Mucosa of gallbladder (tissue), 1 donor: ENCODE results near the gene JHY. TPM values are rescaled to one million over a fixed set of nuclear protein-coding genes. Genes with fewer than 3 reads are reported as not detected.
"Not testable (repeated sequence)": the region's sequence is repeated elsewhere in the genome, so short reads cannot be mapped to it uniquely, and the experiment has no call there.

Source experiments
- DNase-seq: peaks from one replicate; pipeline ENCODE4 v3.0.0-alpha.2; 2020; ENCODE audit warnings: low spot score
- total RNA-seq: library from RNA; stranded (reverse); gene quantifications from one replicate; pipeline ENCODE4 v1.2.1, GENCODE V29; 2021
- donor health status: DM: no; HTN: no; CAD: no.

JHY gene
- total RNA-seq = 2.4 TPM

DNA sequence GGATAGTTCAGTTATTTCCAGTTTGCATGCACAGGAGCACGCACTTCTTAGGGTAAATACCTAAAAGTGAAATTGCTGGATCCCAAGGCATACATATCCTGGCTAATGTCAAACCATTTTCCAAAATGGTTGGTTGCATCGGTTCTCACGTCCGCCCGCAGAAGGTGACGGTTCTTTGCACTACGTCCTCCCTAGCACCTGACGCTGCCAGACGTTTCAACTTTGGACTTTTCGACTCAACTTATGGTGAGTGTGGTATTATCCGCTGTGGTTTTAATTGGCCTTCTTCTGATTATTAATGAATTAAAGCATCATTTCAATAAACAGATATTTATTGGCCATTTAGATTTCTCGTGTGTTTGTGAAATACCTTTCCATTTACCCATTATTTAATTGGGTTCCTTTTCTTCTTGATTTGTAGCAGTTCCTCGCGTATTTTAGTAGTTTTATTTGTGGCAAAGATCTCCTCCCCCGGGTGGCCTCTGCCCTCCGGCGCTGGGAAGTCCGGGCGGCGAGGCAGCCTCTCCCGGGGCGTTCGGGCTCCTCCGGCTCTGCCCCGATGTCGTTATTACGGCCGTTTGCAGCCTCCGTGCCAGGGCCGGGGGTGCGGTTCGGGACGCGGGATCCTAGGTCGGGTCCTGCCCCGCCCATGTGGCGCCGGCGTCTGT lies at the start of gene JHY:
JHY (plus strand) TSS at position 571 of the 668 bp plus-strand sequence. CDS start 3,091 bp downstream, outside the sequence.
- peak; percentile 20 for DNase-seq

DNA sequence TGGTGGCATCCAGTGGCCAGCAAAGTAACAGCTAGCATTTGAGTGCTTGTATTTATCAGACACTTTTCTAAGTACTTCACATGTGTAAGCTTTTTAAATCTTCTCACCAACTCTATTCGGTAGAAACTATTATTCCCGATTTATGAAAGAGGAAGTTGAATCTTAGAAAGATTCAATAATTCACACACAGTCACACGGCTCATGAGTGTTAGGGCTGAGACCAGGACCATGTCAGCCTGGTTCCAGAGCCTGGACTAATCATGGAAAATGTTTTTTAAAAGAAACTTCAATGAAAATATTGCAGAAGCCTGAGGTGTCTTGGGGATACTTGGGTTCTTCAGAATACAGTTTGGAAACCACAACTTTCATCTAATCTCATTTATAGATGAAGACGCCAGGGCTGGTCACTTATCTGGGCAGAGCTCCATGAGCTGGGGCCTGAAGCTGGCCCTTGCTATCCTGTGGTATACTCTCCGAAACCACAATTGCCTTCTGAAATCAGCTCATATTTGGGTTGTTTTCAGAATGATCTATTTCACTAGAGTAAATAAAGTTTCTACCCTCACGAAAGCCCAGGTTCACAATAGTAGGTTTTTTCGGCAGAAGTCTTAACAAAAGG lies 48.6 kb upstream of the JHY start:
- no peak for DNase-seq

DNA sequence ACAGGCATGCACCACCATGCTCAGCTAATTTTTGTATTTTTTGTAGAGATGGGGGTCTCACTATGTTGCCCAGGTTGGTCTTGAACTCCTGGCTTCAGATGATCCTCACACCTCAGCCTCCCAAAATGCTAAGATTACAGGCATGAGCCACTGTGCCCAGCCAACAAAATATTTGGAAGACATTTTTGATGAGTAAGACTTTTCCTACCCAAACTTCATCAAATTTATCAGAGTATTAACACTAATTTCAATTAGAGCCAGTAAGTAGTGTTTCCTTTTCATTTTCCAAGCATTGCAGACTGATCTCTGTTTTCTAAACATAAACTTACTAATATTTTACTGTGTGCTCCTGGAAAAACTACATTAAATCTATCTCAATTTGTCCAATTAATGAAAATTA lies 45.6 kb upstream of the JHY start:
- no peak for DNase-seq

DNA sequence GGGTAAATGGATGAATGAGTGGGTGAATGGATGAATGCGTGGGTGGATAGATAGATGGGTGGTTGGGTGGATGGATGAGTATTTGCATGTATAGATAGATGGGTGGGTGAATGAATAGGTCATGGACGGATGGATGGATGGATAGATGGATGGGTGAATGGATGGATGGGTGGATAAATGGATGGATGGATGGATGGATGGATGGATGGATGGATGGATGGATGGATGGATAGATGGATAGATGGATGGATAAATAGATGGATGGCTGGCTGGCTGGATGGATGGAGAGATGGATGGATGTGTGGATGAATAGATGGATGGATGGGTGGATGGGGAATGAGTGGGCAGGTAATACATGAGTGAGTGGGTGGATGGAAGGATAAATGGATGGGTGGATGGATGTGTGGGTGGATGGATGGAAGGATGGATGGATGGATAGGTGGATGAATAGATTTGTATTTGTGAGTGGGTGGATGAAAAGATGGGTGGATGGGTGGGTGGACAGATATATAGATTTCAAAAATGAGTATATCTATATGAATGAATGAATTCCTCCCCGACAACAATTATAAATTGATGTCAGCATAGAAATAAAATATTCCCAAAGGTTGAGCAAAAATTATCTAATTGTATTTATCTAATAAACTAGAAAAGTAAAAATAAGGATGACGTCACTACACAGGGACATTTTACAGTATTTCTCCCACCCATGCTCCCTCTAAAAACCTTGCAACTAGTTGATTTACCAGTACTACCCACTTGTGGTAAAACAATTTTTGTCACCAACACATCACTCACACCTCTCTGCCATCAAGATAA lies 44.8 kb upstream of the JHY start:
- no peak for DNase-seq

DNA sequence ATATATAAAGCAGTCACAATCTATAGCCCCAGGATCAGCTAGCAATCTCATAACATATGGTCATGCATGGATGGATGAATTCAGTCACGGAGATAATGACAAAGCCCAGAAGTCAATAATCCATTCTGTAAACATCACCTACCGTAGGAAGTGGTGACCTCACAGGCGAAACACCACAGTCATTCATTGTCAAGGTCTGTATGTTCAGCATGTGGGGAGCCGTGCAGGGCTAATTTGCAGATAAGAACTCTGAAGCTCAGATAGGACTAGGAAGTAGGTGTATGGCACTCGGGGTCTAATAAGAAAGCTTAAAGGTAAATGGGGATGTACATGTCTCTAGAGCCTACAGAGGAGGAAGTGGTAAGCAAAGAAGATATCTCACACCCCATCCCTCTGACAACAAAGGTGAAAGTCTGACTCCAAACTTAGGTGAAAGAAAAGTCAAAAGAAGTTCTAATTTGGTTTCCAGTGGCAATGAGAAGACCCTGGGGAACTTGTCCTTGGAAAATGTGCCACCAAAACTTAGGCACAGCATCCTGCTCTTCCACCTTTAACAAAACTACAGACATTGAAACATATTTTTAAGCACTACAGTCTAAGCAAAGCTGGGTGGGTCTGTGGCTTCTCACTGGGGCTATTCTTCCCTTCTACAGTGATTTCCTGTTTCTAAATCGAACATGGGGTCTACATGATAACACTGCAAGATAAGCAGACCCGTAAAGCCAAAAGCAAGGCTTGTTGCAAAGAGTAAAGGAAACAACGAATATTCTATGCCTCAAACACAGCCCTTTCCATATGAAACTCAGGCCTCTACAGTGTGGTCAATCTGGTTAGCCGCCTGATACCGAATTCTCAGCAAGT lies 39.0 kb upstream of the JHY start:
- peak; percentile 41 for DNase-seq

DNA sequence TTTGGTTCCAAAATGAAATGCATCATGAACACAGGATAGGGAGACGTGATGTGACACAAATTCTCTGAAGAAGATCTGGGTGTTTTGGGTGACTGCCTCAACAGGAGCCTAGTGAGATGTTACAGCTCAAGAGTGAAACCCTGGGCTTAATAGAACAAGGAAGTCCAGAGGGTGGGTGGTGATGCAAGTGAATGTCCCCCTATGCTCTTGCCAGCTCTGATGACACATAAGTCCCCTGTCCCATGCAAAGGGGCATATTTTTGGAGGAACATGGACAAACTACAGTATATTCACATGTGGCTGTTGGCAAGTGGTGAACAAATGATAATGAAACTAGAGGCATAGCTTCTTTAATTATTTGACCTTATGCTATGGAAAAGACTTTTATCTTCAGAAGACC lies 35.1 kb upstream of the JHY start:
- DNase-seq = no peak

DNA sequence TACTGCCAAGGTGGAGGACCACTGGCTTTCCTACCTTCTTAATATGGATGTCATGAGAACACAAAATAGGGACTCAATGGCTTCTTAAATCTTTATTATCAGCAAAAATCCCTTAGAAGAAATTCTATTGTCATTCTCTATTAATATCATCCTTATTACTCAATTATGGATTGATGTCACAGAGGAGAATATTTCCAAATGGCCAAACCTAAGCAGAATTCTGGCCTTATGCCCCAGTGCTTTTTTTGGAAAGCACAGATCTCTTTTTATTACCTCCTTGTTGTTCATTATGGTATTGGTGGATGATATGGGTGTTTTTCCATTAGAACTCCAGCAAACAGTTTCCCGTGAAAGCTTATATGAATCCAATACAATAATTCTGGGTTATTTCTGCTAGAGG lies 34.4 kb upstream of the JHY start:
- DNase-seq = no peak

DNA sequence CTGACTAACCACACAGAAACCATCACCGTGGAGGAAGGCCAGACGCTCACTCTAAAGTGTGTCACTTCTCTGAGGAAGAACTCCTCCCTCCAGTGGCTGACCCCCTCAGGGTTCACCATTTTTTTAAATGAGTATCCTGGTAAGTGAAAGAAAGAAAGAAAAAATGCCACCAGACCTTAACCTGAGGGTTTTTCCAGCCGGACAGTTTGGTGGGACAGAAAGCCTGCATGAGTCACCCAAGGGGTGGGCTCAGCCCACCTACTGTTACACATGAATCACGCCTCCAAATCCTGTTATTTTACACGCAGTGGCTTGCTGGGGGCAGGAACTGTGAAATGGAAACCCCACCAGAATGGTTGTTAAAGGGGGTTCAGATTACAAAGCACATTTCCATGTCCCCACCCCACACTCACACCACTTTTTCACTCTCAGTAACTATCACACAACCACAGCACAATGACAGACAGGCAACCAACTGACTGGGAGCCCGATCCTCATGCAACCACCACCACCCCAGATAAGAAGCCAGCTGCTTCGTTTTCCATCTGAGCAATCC lies 32.4 kb upstream of the JHY start:
- DNase-seq = no peak

DNA sequence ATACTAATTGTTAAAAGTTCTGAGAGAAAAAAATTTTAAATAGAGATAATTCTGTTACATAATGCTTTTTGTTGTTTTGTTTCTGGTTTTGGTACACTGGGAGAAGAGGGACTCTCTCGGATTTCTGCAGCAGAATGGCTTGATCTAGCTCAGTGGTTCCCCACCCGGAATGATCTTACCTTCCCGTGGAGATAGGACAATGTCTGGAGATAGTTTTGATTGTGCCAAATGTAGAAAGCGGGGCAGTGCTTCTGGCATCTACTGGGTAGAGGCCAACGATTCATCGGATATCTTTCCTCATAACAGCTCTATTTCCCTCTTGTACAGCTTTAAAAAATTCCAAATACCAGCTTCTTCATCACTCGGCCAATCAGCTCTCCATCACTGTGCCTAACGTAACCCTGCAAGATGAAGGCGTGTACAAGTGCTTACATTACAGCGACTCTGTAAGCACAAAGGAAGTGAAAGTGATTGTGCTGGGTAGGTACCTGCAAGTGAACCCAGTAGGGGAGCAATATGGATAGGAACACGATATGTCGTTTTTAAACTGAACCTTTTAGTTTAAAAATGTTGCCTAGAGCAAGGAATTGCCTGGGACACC lies 31.1 kb upstream of the JHY start:
- no peak for DNase-seq

DNA sequence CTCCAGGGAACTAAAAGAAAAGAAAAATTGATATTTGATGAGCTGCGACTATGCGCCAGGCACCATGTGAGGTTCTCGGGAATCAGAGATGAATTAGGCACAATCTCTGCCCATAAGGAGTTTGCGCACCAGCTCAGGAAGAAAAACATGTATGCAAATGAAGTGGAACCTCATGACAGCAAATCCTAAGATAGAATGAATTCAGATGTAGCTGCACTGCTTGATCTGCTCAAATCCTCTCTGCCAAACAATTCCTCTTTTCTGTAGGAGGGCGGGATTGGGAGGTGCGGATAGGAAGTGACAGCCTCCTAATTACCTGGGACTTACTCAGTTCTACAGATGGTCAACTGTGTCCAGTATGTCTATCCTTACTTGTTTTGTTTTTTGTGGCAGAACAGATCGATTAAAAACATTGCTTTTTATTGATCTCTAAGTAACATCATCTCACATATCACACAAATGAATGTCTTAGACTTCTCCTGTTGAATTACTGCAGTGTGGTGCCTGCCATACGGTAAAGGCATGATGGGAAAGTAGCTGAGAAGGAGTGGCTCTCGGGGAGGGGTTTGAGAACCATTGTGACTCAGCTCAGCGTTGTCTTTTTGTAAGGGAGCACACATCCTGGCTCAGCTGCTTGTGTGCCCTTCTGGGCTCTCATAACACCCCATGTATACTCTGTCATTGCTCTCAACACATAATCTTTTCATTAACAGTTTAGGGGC lies 30.3 kb upstream of the JHY start:
- DNase-seq = no peak

DNA sequence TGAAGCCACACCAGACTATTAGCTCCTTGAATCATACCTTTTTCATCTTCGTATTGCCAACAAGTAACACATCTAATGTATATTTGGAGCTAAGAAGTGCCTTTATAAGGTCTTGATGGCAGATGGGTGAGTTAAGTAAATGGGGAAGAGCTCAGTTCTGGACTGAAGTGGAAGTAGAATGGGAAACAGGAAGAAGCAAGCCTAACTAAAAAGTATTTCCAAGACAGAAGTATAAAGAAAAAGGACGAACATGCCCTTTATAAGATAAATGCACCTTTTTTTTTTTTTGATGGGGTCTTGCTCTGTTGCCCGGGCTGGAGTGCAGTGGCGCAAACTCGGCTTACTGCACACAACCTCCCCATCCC lies 29.8 kb upstream of the JHY start:
- no peak for DNase-seq

DNA sequence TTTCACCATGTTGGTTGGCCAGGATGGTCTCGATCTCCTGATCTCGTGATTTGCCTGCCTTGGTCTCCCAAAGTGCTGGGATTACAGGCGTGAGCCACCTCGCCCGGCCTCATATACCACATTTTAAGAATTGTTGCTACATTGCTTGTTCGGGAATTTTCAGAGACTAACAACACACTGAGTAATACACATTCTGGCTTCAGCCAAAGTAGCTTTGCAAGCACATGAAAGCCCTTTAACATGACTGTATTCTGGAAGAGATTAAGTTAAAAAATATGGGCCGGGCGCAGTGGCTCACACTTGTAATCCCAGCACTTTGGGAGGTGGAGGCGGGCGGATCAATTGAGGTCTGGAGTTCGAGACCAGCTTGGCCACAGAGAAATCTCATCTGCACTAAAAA lies 29.3 kb upstream of the JHY start:
- DNase-seq = no peak

DNA sequence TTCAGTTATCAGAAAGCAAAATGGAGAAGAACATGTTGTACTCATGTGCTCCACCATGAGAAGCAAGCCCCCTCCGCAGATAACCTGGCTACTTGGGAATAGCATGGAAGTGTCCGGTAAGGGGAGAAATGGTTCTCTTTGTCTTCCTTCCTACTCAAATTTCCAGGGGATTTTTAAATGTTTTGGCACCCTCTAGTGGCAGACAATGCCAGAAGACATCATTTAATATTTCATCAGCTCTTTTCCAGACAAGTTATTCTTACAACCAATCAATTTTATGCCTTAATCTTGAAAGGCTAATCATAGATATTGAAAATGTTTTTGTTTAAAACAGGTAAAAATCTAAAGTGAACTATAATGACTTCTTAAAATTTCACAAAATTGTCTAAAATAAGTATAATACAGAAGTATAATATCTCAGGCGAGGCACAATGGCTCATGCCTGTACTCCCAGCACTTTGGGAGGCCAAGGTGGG lies 28.6 kb upstream of the JHY start:
- peak; percentile 74 for DNase-seq

DNA sequence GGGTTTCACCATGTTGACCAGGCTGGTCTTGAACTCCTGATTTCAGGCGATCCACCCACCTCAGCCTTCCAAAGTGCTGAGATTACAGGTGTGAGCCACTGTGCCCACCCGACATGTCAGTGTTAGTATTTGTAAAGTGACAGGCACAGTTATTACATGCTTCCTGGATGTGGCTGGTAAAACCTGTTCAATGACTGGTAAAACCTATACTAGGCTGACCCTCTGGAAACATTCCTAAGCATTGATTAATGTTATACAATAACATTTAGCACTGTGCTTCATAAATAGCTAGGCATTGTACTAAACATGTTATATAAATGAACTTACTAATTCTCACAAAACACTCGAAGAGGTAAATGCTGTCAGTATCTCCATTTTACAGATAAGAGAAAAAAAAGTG lies 20.9 kb upstream of the JHY start:
- no peak for DNase-seq

DNA sequence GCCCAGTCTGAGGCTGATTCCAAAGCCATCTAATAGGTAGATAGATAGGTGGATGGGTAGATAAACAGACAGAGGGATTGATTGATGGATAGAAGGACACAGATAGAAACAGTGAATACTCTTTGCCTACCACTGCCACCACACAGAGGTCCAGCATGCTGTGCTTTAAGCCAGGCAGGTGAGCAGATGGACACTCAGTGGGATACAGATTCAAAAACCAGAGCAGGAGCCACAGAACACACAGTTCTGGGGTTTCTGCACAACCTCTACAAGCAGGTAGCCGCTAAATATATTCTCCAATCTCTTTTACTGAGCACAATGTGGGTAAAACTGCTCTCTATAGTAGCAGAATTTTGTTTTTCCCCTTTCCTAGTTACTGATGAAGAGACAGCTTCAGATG lies 20.5 kb upstream of the JHY start:
- no peak for DNase-seq

DNA sequence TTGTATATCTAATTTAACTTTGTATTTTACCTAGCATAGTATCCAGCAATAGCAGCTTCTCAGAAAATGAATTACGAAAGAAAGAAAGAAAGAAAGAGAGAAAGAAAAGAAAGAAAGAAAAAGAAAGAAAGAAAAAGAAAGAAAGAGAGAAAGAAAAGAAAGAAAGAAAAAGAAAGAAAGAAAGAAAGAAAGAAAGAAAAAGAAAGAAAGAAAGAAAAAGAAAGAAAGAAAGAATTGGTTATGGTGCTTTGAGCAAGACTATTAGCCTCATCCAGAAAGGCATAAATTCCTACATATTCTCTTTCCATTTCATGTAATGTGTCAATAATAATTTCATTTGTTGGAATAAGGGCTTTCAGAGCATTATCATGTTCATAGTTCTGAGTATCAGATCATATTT lies 19.4 kb upstream of the JHY start:
- not testable (repeated sequence) for DNase-seq

DNA sequence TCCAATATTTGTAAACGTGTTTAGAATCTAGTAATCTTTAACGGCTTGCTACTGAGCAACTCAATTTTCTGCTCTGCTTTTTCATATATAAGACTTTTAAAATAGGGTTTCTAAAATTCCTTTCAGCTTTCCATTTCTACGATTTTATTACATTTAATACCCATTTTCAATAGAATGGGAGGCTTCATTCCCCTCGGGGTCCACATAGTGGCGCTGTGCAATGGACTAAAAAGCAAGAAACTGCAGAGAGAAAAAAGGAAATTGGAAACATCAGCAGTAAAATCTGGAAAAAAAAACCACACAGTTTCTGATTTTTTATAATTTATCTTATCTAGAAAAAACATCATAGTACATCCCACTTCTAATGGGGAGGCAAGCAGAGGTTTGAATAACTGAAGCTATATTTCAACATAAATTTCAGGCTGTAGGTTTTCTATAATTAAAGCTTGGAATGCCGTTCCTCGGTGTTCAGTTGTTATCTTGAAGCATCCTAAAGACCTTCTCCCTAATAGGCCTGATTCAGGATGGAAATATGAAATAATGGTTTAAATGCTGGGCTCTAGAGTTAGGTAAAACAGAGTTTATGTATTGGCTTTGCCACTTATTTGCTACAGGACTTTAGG lies 18.7 kb upstream of the JHY start:
- DNase-seq = peak; percentile 36

DNA sequence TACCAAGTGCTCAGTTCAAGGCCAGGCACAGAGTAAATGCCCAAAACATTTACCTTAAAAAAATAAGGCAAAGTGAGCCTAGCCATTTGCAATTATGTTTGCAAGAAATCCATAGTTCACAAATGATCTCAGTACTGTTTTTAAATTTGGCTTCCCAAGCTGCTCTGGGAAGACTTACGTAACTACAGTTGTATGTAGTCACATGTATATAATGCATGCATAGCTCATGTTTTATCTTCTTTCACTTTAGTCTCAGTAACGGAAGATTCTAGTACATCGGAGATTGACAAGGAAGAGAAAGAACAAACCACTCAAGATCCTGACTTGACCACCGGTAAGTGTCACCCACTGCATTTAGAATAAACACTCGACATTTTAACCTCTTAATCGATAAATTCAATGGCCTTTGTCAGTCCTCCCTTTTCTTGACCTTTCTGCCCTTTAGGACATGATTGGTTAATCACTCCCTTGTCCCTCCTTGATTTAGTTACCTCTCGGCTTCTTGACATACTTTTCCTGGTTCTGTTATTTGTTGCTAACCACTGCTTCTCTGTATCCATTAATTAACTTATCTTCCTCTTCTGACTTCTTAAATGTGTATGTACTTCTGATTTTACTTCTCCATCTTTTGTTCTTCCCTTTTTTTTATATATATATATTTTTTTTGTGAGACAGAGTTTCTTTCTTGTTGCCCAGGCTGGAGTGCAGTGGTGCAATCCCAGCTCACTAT lies 18.0 kb upstream of the JHY start:
- no peak for DNase-seq

DNA sequence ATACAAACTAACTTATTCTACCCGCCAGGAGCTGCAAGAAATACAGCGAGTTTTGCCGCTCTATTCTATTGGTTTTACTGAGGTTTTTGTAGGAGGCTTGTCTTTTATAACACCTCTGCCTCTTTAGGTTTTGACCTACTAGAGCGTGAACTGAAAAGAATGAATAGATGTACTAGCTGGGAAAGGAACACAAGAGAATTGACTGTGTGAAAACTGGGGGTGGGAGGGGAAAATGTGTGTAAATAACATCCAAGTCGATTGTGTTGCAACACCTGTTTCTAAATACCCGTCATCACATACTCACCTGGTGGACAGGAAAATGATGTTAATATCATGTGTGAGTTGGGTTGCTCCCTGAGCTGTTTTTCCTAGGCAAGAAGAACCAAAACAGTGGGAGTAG lies 12.9 kb upstream of the JHY start:
- DNase-seq = no peak
